IMR-90 (cell line): ENCODE data around the gene CPNE4. TPM values are rescaled to one million over a fixed set of nuclear protein-coding genes. Genes with fewer than 3 reads are reported as not detected.

Source experiments
- ATAC-seq: fragments of 200-7000 bp; cut with Tn5 transposase; 2 replicates; pipeline ENCODE4 v1.9.1; 2020; ENCODE audit warnings: low read depth, mild to moderate bottlenecking, moderate library complexity
- BruUV-seq: library from RNA; stranded (reverse); fragments of 400-500 nt; replicated peaks from 2 replicates; lab custom pipeline; 2021; lab: Mats Ljungman, UMichigan
- CTCF ChIA-PET: fragments of 300-600 bp; formaldehyde crosslinking; extraction: SDS; loops from one replicate; lab custom pipeline; 2021; ENCODE audit warnings: antibody characterized with exemption; lab: Yijun Ruan, JAX
- POLR2A ChIA-PET: fragments of 300-600 bp; sonication (Branson Sonifier 250); formaldehyde crosslinking; loops from one replicate; lab custom pipeline; 2022; ENCODE audit warnings: antibody characterized with exemption; ENCODE audit not compliant: unreplicated experiment; lab: Charles Lee
- DNase-seq: peaks from one replicate; pipeline ENCODE4 v3.0.0; 2013
- H2AFZ ChIP-seq: replicated peaks from 2 replicates; pipeline ENCODE3; 2013; ENCODE audit warnings: low read length, mild to moderate bottlenecking; ENCODE audit not compliant: poor library complexity
- H2AK5ac ChIP-seq: 2 replicates; pipeline ENCODE4 v1.6.1; 2013; ENCODE audit warnings: low read depth, low read length, inconsistent platforms
- H2AK9ac ChIP-seq: replicated peaks from 2 replicates; pipeline ENCODE3; 2013; ENCODE audit warnings: mild to moderate bottlenecking, low read depth, low read length, moderate library complexity; ENCODE audit not compliant: poor library complexity
- H2BK120ac ChIP-seq: 2 replicates; pipeline ENCODE4 v1.6.1; 2013; ENCODE audit warnings: low read depth, low read length, inconsistent platforms
- H2BK15ac ChIP-seq: 3 replicates; pipeline ENCODE4 v1.6.1; 2013; ENCODE audit warnings: low read depth, low read length, inconsistent platforms
- H2BK20ac ChIP-seq: 2 replicates; pipeline ENCODE4 v1.6.1; 2013; ENCODE audit warnings: low read depth, mild to moderate bottlenecking, inconsistent platforms, low read length, moderate library complexity
- H2BK5ac ChIP-seq: 2 replicates; pipeline ENCODE4 v1.6.1; 2013; ENCODE audit warnings: mild to moderate bottlenecking, low read depth, low read length, inconsistent platforms; ENCODE audit not compliant: poor library complexity, severe bottlenecking
- H3K14ac ChIP-seq: replicated peaks from 2 replicates; pipeline ENCODE4 v1.6.1; 2013; ENCODE audit warnings: low read depth, low read length, inconsistent platforms
- H3K18ac ChIP-seq: 2 replicates; pipeline ENCODE4 v1.6.1; 2013; ENCODE audit warnings: low read depth, low read length, control low read depth
- H3K23ac ChIP-seq: 2 replicates; pipeline ENCODE4 v1.6.1; 2013; ENCODE audit warnings: low read depth, low read length, inconsistent platforms
- H3K27ac ChIP-seq: 2 replicates; pipeline ENCODE4 v1.5.1; 2013; ENCODE audit warnings: mild to moderate bottlenecking, control low read depth, low read length; ENCODE audit not compliant: insufficient read depth
- H3K27me3 ChIP-seq: 2 replicates; pipeline ENCODE4 v1.6.1; 2013; ENCODE audit warnings: low read length; ENCODE audit not compliant: control insufficient read depth, insufficient read depth
- H3K36me3 ChIP-seq: 2 replicates; pipeline ENCODE4 v1.6.1; 2013; ENCODE audit warnings: low read length, mixed read lengths; ENCODE audit not compliant: control insufficient read depth, insufficient read depth
- H3K4ac ChIP-seq: 2 replicates; pipeline ENCODE4 v1.6.1; 2013; ENCODE audit warnings: low read depth, low read length, inconsistent platforms
- H3K4me1 ChIP-seq: 2 replicates; pipeline ENCODE4 v1.6.1; 2013; ENCODE audit warnings: low read length, mixed read lengths; ENCODE audit not compliant: control insufficient read depth, insufficient read depth
- H3K4me2 ChIP-seq: 2 replicates; pipeline ENCODE4 v1.6.1; 2013; ENCODE audit warnings: low read depth, mild to moderate bottlenecking, control low read depth, low read length, moderate library complexity
- H3K4me3 ChIP-seq: 2 replicates; pipeline ENCODE4 v1.5.1; 2013; ENCODE audit warnings: low read depth, mild to moderate bottlenecking, control low read depth, low read length, moderate library complexity; ENCODE audit not compliant: insufficient read depth
- H3K56ac ChIP-seq: 2 replicates; pipeline ENCODE4 v1.6.1; 2013; ENCODE audit warnings: low read length, inconsistent platforms; ENCODE audit not compliant: insufficient read depth; ENCODE audit errors: extremely low read depth
- H3K79me1 ChIP-seq, 2 experiments: 2 replicates each; pipeline ENCODE4 v1.6.1; 2013; ENCODE audit warnings: low read length in 2 of 2, inconsistent platforms in 1 of 2, low read depth in 1 of 2
- H3K9ac ChIP-seq: 2 replicates; pipeline ENCODE4 v1.6.1; 2013; ENCODE audit warnings: low read depth, low read length, control low read depth
- H3K9me1 ChIP-seq: 2 replicates; pipeline ENCODE4 v1.6.1; 2013; ENCODE audit warnings: low read length, inconsistent platforms; ENCODE audit not compliant: insufficient read depth
- H3K9me3 ChIP-seq: 2 replicates; pipeline ENCODE4 v1.6.1; 2013; ENCODE audit warnings: low read length; ENCODE audit not compliant: control insufficient read depth, insufficient read depth
- H4K20me1 ChIP-seq: 2 replicates; pipeline ENCODE4 v1.6.1; 2013; ENCODE audit warnings: low read length, inconsistent platforms; ENCODE audit not compliant: insufficient read depth
- H4K5ac ChIP-seq: 2 replicates; pipeline ENCODE4 v1.6.1; 2013; ENCODE audit warnings: mild to moderate bottlenecking, low read depth, low read length, control low read depth
- H4K8ac ChIP-seq, 2 experiments: 2 replicates each; pipeline ENCODE4 v1.6.1; 2013; ENCODE audit warnings: low read depth in 2 of 2, low read length in 2 of 2, control low read depth in 1 of 2, inconsistent platforms in 1 of 2
- H4K91ac ChIP-seq: 2 replicates; pipeline ENCODE4 v1.6.1; 2013; ENCODE audit warnings: low read depth, low read length, inconsistent platforms; ENCODE audit not compliant: insufficient read depth
- CTCF ChIP-seq: conservative IDR thresholded peaks from 2 replicates; pipeline ENCODE4 v1.5.1; 2012; ENCODE audit warnings: mild to moderate bottlenecking, low read depth, low read length, improper control_type of control experiment
- MXI1 ChIP-seq: IDR thresholded peaks from 2 replicates; pipeline ENCODE4 v1.6.1; 2012; ENCODE audit warnings: low read depth, mild to moderate bottlenecking, low read length, moderate library complexity, borderline replicate concordance
- WGBS, 2 experiments: methylation state at CpG; one replicate each; pipeline versions ENCODE4 v1.1.5 to v1.1.7; 2013; ENCODE audit warnings: missing lambda C conversion rate in 2 of 2; ENCODE audit not compliant: insufficient read length in 1 of 2; ENCODE audit errors: extremely low coverage in 2 of 2; 5-methylcytosine and 5-hydroxymethylcytosine counted together
- dilution Hi-C: fragments of 300-500 bp; cut with HindIII; formaldehyde crosslinking; loops from one replicate; pipeline ENCODE4 v1.14.3; 2018; ENCODE audit warnings: low sequenced_read_pairs; ENCODE audit not compliant: unreplicated experiment
- in situ Hi-C: fragments of 300-500 bp; cut with MboI; formaldehyde crosslinking; loops from 3 replicates; pipeline ENCODE4 v1.14.3; 2019; ENCODE audit warnings: low sequenced_read_pairs, inconsistent platforms, mixed read lengths
- intact Hi-C: fragments of 100-400 bp; cut with micrococcal nuclease; formaldehyde crosslinking; loops from 2 replicates; pipeline ENCODE4 v1.10.0; 2022
- polyA plus RNA-seq, 3 experiments: library from polyadenylated mRNA; depleted of rRNA; stranded (reverse); fragments of >200 nt; gene quantifications; 2 replicates each; pipeline ENCODE4 v1.2.3, GENCODE V29; 2012; ENCODE audit warnings: low replicate concordance in 1 of 3
- total RNA-seq: library from RNA; depleted of rRNA; stranded (reverse); fragments of >200 nt; gene quantifications from 2 replicates; pipeline ENCODE4 v1.2.3, GENCODE V29; 2012

CPNE4 gene
- total and polyA plus RNA-seq, 2 of the 4 experiments (the other 2 are of a cell fraction) = not detected

- Histone ChIP-seq H4K8ac (no peak overlapping the region), H2BK20ac (no peak overlapping the region), H3K9ac (no peak overlapping the region), H3K23ac (no peak overlapping the region), H3K4me1 (no peaks in the 10 kb centered on the region), H4K91ac (no peak overlapping the region), H4K20me1 (no peaks in the 10 kb centered on the region), H3K36me3 (no peaks in the 10 kb centered on the region), H3K9me3 (no peaks in the 10 kb centered on the region), H3K4ac (no peak overlapping the region), H3K18ac (no peak overlapping the region), H2AK5ac (no peak overlapping the region), H3K14ac (no peak overlapping the region), H3K27me3 (no peaks in the 10 kb centered on the region), H3K79me1 (no peaks in the 10 kb centered on the region), H2AFZ (no peak overlapping the region), H2BK15ac (no peak overlapping the region), H4K5ac (no peak overlapping the region), H3K9me1 (no peaks in the 10 kb centered on the region), H2AK9ac (no peak overlapping the region), H3K4me3 (no peak overlapping the region), H3K4me2 (no peak overlapping the region), H2BK120ac (no peak overlapping the region), H3K56ac (no peak overlapping the region), H3K27ac (no peak overlapping the region), H2BK5ac (no peak overlapping the region)
- no CpG with 5 or more reads among the region's 5 CpGs for WGBS, 2 experiments
- no TSS peak for BruUV-seq
- intact Hi-C loops = no loop called here
- in situ Hi-C loops = no loop called here
- TF ChIP-seq MXI1 (no peak), CTCF (no peak)
- dilution Hi-C loops = no loop called here
- CTCF ChIA-PET = interaction anchor here (0.5 kb wide), 1 partner anchor 241 kb away, joined by 3 read pairs; the partner anchor contains the start of gene NUDT16
- DNase-seq = no peak
- POLR2A ChIA-PET = no interaction called here
- ATAC-seq = no peak
Observed at GRCh38 chr3:131622726-131623125, 412.1 kb downstream of the CPNE4 start.
